GM23338 (cell line): ENCODE results near the gene PARVA. TPM values are rescaled to one million over a fixed set of nuclear protein-coding genes. Genes with fewer than 3 reads are reported as not detected.

Source experiments
- ATAC-seq: fragments of 200-7000 bp; cut with Tn5 transposase; 3 replicates; pipeline ENCODE4 v1.9.1; 2020
- DNase-seq: peaks from one replicate; pipeline ENCODE4 v3.0.0-alpha.2; 2015; ENCODE audit warnings: low spot score
- H2AFZ ChIP-seq: fragments of 200-600 bp; sonication (generic); 2 replicates; pipeline ENCODE4 v1.8.0; 2016; ENCODE audit warnings: antibody characterized with exemption, mild to moderate bottlenecking, moderate library complexity
- H3F3A ChIP-seq: fragments of 200-600 bp; sonication (generic); replicated peaks from 2 replicates; pipeline ENCODE4 v1.8.0; 2017; ENCODE audit warnings: antibody characterized with exemption, mixed run types, low read depth
- H3K27ac ChIP-seq: fragments of 200-600 bp; sonication (generic); 2 replicates; pipeline ENCODE4 v1.6.1; 2016; ENCODE audit warnings: low read depth
- H3K27me3 ChIP-seq: fragments of 200-600 bp; sonication (generic); 2 replicates; pipeline ENCODE4 v1.8.0; 2016; ENCODE audit warnings: mild to moderate bottlenecking, mixed run types, moderate library complexity; ENCODE audit not compliant: insufficient read depth
- H3K36me3 ChIP-seq: fragments of 200-600 bp; sonication (generic); 2 replicates; pipeline ENCODE4 v1.8.0; 2016; ENCODE audit warnings: mild to moderate bottlenecking; ENCODE audit not compliant: insufficient read depth
- H3K4me1 ChIP-seq: fragments of 200-600 bp; sonication (generic); 2 replicates; pipeline ENCODE4 v1.8.0; 2016; ENCODE audit warnings: mild to moderate bottlenecking, moderate library complexity; ENCODE audit not compliant: insufficient read depth
- H3K4me2 ChIP-seq: fragments of 200-600 bp; sonication (generic); 2 replicates; pipeline ENCODE4 v1.7.1; 2017; ENCODE audit warnings: mixed run types
- H3K4me3 ChIP-seq: fragments of 200-600 bp; sonication (generic); 2 replicates; pipeline ENCODE4 v1.6.1; 2016; ENCODE audit warnings: mixed run types
- H3K79me2 ChIP-seq: fragments of 200-600 bp; sonication (generic); replicated peaks from 2 replicates; pipeline ENCODE4 v1.8.0; 2017; ENCODE audit warnings: mild to moderate bottlenecking; ENCODE audit not compliant: insufficient read depth
- H3K9me2 ChIP-seq: fragments of 200-600 bp; sonication (generic); 2 replicates; pipeline ENCODE4 v1.8.0; 2017; ENCODE audit not compliant: insufficient read depth
- H4K20me1 ChIP-seq: fragments of 200-600 bp; sonication (generic); replicated peaks from 2 replicates; pipeline ENCODE4 v1.8.0; 2017; ENCODE audit warnings: mild to moderate bottlenecking; ENCODE audit not compliant: insufficient read depth
- H3K27ac Mint-ChIP-seq: 2 replicates; pipeline ENCODE4 v1.8.0; 2020; ENCODE audit warnings: inconsistent platforms, mild to moderate bottlenecking, moderate library complexity, mixed read lengths
- H3K27me3 Mint-ChIP-seq: 3 replicates; pipeline ENCODE4 v1.8.0; 2022; ENCODE audit warnings: low read depth, mild to moderate bottlenecking, moderate library complexity, mixed read lengths, inconsistent platforms; ENCODE audit not compliant: insufficient read depth, poor library complexity
- H3K36me3 Mint-ChIP-seq: 3 replicates; pipeline ENCODE4 v1.8.0; 2021; ENCODE audit warnings: low read depth, mild to moderate bottlenecking, inconsistent platforms, moderate library complexity, mixed read lengths
- H3K4me1 Mint-ChIP-seq: 3 replicates; pipeline ENCODE4 v1.8.0; 2020; ENCODE audit warnings: mild to moderate bottlenecking, inconsistent platforms, mixed read lengths
- H3K4me3 Mint-ChIP-seq: 3 replicates; pipeline ENCODE4 v1.8.0; 2021; ENCODE audit warnings: moderate library complexity, mild to moderate bottlenecking, inconsistent platforms, mixed read lengths
- H3K9me3 Mint-ChIP-seq: 3 replicates; pipeline ENCODE4 v1.8.0; 2020; ENCODE audit warnings: moderate library complexity, mild to moderate bottlenecking, inconsistent platforms, mixed read lengths
- CREB1 ChIP-seq: fragments of 250-450 bp; sonication (Bioruptor Pico); IDR thresholded peaks from 2 replicates; pipeline ENCODE4 v1.5.0; 2020; ENCODE audit warnings: low read depth, mild to moderate bottlenecking, moderate library complexity
- ETS1 ChIP-seq: IDR thresholded peaks from 2 replicates; pipeline ENCODE4 v1.6.1; 2016; ENCODE audit warnings: antibody characterized with exemption
- EZH2 ChIP-seq: fragments of 200-600 bp; sonication (generic); IDR thresholded peaks from one replicate; pipeline ENCODE4 v1.8.0; 2017; ENCODE audit warnings: antibody characterized with exemption, mild to moderate bottlenecking, low read depth; ENCODE audit not compliant: unreplicated experiment
- EZH2phosphoT487 ChIP-seq: fragments of 200-600 bp; sonication (generic); IDR thresholded peaks from one replicate; pipeline ENCODE4 v1.8.1; 2018; ENCODE audit warnings: antibody characterized with exemption; ENCODE audit not compliant: unreplicated experiment
- JUNB ChIP-seq: IDR thresholded peaks from one replicate; pipeline ENCODE4 v1.6.1; 2016; ENCODE audit warnings: antibody characterized with exemption; ENCODE audit not compliant: unreplicated experiment
- NANOG ChIP-seq: IDR thresholded peaks from 2 replicates; pipeline ENCODE4 v1.6.1; 2016; ENCODE audit warnings: antibody characterized with exemption, borderline replicate concordance
- POLR2AphosphoS5 ChIP-seq: IDR thresholded peaks from 2 replicates; pipeline ENCODE4 v1.6.1; 2016; ENCODE audit warnings: antibody characterized with exemption, low read depth
- STAT1 ChIP-seq: IDR thresholded peaks from one replicate; pipeline ENCODE4 v1.6.1; 2016; ENCODE audit warnings: antibody characterized with exemption; ENCODE audit not compliant: unreplicated experiment
- ZNF114 ChIP-seq: fragments of 250-450 bp; sonication (Bioruptor Pico); IDR thresholded peaks from 2 replicates; pipeline ENCODE4 v1.5.0; 2020; ENCODE audit warnings: mild to moderate bottlenecking, moderate library complexity
- ZNF331 ChIP-seq: fragments of 250-450 bp; sonication (Bioruptor Pico); IDR thresholded peaks from 2 replicates; pipeline ENCODE4 v1.5.0; 2020; ENCODE audit warnings: low read depth, mild to moderate bottlenecking, moderate library complexity
- polyA plus RNA-seq: library from polyadenylated mRNA; unstranded; fragments of >200 nt; fragmentation: Nextera tagmentation; extraction: Ambion mirVana; gene quantifications from 2 replicates; pipeline ENCODE4 v1.2.1, GENCODE V29; 2016
- total RNA-seq: library from RNA; depleted of rRNA; stranded (reverse); fragments of >200 nt; shearing (Covaris generic); gene quantifications from 2 replicates; pipeline ENCODE4 v1.2.3, GENCODE V29; 2014
- TF ChIP-seq, protein P1 (sequence below): fragments of 250-450 bp; sonication (Bioruptor Pico); IDR thresholded peaks from 2 replicates; pipeline ENCODE4 v1.5.0; 2020; ENCODE audit warnings: mild to moderate bottlenecking, moderate library complexity
- TF ChIP-seq, protein P2 (sequence below), 2 experiments: fragments of 200-600 bp in 1 of 2; sonication (generic) in 1 of 2; conservative IDR thresholded peaks; 2 replicates each; pipeline versions ENCODE4 v1.5.1 to v1.6.1; 2016 to 2017; ENCODE audit warnings: antibody characterized with exemption in 2 of 2, low read depth in 2 of 2, mild to moderate bottlenecking in 2 of 2, moderate library complexity in 1 of 2

The PARVA gene
- total and polyA plus RNA-seq, 2 experiments from 2014 or later: 5.8 to 6.9 TPM

DNA sequence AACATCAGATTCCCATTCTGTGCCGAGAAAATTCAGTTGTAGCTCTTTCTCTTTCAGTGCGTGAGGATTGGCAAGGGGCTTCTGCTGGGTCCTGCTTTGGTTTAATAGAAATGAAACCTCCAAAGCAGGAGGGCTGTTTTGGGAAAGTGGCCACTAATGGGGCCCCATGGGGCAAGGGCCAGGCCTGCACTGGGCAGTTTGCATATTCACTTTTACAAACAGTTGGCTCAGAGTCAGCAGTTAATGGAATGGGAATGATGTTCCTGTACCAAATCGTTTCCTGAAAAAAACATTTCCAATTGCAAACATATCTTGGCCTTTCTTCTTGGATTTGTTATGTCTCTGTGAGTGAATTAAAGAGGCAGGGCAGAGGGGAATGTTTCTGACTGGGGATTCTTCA is 92.1 kb downstream of the PARVA start:
- Histone ChIP-seq H3K79me2 (no peaks in the 10 kb centered on the region; the same call in 1 of the 2 replicates), H3K27ac (no peak overlapping the region), H3K36me3 (no peaks in the 10 kb centered on the region), H3K9me2 (0 out of 2 replicates have a peak, but pooled peaks cover 5% of the 10 kb centered on the region), H3K27me3 (no peaks in the 10 kb centered on the region), H2AFZ (no peak overlapping the region; the same call in 1 of the 2 replicates), H3F3A (no peaks in the 10 kb centered on the region), H3K4me3 (no peak overlapping the region), H3K4me1 (no peaks in the 10 kb centered on the region), H4K20me1 (no peaks in the 10 kb centered on the region), H3K4me2 (no peak overlapping the region)
- Mint-ChIP-seq H3K4me3 (no peak overlapping the region), H3K27me3 (peaks cover 4% of the 10 kb centered on the region), H3K4me1 (peaks cover 23% of the 10 kb centered on the region), H3K9me3 (peaks cover 2% of the 10 kb centered on the region), H3K27ac (no peak overlapping the region), H3K36me3 (0 out of 3 replicates have a peak, but pooled peaks cover under 1% of the 10 kb centered on the region)
- ATAC-seq (no peak), DNase-seq (no peak)
- TF ChIP-seq ETS1 (no peak), EZH2phosphoT487 (no peak), POLR2AphosphoS5 (no peak), JUNB (no peak), ZNF114 (CRISPR knock-in tag) (no peak), STAT1 (no peak), NANOG (no peak), CREB1 (CRISPR knock-in tag) (no peak), ZNF331 (CRISPR knock-in tag) (no peak), EZH2 (no peak)
- TF ChIP-seq, protein P1, sequence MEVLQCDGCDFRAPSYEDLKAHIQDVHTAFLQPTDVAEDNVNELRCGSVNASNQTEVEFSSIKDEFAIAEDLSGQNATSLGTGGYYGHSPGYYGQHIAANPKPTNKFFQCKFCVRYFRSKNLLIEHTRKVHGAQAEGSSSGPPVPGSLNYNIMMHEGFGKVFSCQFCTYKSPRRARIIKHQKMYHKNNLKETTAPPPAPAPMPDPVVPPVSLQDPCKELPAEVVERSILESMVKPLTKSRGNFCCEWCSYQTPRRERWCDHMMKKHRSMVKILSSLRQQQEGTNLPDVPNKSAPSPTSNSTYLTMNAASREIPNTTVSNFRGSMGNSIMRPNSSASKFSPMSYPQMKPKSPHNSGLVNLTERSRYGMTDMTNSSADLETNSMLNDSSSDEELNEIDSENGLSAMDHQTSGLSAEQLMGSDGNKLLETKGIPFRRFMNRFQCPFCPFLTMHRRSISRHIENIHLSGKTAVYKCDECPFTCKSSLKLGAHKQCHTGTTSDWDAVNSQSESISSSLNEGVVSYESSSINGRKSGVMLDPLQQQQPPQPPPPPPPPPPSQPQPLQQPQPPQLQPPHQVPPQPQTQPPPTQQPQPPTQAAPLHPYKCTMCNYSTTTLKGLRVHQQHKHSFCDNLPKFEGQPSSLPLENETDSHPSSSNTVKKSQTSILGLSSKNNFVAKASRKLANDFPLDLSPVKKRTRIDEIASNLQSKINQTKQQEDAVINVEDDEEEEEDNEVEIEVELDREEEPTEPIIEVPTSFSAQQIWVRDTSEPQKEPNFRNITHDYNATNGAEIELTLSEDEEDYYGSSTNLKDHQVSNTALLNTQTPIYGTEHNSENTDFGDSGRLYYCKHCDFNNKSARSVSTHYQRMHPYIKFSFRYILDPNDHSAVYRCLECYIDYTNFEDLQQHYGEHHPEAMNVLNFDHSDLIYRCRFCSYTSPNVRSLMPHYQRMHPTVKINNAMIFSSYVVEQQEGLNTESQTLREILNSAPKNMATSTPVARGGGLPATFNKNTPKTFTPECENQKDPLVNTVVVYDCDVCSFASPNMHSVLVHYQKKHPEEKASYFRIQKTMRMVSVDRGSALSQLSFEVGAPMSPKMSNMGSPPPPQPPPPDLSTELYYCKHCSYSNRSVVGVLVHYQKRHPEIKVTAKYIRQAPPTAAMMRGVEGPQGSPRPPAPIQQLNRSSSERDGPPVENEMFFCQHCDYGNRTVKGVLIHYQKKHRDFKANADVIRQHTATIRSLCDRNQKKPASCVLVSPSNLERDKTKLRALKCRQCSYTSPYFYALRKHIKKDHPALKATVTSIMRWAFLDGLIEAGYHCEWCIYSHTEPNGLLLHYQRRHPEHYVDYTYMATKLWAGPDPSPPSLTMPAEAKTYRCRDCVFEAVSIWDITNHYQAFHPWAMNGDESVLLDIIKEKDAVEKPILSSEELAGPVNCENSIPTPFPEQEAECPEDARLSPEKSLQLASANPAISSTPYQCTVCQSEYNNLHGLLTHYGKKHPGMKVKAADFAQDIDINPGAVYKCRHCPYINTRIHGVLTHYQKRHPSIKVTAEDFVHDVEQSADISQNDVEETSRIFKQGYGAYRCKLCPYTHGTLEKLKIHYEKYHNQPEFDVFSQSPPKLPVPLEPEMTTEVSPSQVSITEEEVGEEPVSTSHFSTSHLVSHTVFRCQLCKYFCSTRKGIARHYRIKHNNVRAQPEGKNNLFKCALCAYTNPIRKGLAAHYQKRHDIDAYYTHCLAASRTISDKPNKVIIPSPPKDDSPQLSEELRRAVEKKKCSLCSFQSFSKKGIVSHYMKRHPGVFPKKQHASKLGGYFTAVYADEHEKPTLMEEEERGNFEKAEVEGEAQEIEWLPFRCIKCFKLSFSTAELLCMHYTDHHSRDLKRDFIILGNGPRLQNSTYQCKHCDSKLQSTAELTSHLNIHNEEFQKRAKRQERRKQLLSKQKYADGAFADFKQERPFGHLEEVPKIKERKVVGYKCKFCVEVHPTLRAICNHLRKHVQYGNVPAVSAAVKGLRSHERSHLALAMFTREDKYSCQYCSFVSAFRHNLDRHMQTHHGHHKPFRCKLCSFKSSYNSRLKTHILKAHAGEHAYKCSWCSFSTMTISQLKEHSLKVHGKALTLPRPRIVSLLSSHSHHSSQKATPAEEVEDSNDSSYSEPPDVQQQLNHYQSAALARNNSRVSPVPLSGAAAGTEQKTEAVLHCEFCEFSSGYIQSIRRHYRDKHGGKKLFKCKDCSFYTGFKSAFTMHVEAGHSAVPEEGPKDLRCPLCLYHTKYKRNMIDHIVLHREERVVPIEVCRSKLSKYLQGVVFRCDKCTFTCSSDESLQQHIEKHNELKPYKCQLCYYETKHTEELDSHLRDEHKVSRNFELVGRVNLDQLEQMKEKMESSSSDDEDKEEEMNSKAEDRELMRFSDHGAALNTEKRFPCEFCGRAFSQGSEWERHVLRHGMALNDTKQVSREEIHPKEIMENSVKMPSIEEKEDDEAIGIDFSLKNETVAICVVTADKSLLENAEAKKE: no peak
- TF ChIP-seq, protein P2, sequence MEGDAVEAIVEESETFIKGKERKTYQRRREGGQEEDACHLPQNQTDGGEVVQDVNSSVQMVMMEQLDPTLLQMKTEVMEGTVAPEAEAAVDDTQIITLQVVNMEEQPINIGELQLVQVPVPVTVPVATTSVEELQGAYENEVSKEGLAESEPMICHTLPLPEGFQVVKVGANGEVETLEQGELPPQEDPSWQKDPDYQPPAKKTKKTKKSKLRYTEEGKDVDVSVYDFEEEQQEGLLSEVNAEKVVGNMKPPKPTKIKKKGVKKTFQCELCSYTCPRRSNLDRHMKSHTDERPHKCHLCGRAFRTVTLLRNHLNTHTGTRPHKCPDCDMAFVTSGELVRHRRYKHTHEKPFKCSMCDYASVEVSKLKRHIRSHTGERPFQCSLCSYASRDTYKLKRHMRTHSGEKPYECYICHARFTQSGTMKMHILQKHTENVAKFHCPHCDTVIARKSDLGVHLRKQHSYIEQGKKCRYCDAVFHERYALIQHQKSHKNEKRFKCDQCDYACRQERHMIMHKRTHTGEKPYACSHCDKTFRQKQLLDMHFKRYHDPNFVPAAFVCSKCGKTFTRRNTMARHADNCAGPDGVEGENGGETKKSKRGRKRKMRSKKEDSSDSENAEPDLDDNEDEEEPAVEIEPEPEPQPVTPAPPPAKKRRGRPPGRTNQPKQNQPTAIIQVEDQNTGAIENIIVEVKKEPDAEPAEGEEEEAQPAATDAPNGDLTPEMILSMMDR (conservative IDR thresholded peaks at IDR 0.05; ENCODE audit: low read depth in 2 of 2): no peak
